Measurements from ENCODE around the gene GGN.

GRCh38 chr19:38412491-38412890 lies 24.7 kb upstream of the GGN start:
- TF ChIP-seq, protein P1, sequence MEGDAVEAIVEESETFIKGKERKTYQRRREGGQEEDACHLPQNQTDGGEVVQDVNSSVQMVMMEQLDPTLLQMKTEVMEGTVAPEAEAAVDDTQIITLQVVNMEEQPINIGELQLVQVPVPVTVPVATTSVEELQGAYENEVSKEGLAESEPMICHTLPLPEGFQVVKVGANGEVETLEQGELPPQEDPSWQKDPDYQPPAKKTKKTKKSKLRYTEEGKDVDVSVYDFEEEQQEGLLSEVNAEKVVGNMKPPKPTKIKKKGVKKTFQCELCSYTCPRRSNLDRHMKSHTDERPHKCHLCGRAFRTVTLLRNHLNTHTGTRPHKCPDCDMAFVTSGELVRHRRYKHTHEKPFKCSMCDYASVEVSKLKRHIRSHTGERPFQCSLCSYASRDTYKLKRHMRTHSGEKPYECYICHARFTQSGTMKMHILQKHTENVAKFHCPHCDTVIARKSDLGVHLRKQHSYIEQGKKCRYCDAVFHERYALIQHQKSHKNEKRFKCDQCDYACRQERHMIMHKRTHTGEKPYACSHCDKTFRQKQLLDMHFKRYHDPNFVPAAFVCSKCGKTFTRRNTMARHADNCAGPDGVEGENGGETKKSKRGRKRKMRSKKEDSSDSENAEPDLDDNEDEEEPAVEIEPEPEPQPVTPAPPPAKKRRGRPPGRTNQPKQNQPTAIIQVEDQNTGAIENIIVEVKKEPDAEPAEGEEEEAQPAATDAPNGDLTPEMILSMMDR (IDR thresholded peaks at IDR 0.05 in 2 of 3, conservative IDR thresholded peaks at IDR 0.05 in 1 of 3; ENCODE audit: borderline replicate concordance in 1 of 3, insufficient read depth in 1 of 3, low read depth in 2 of 3, low read length in 2 of 3): no peak
- TF ChIP-seq CBX3 (IDR thresholded peaks at IDR 0.05; ENCODE audit: low read depth) (no peak), SRF (IDR thresholded peaks at IDR 0.05; ENCODE audit: low read depth) (no peak), ZBTB33 (IDR thresholded peaks at IDR 0.05; ENCODE audit: extremely low read depth, insufficient replicate concordance, low read length) (no peak), POLR2A (IDR thresholded peaks at IDR 0.05; ENCODE audit: borderline replicate concordance, extremely low read depth, insufficient read depth, insufficient read length) (no peak), POLR2AphosphoS5 (IDR thresholded peaks at IDR 0.05; ENCODE audit: low read depth, low read length) (no peak), YY1 (IDR thresholded peaks at IDR 0.05; ENCODE audit: extremely low read depth, insufficient replicate concordance, low read depth, low read length) (no peak)

Measured in HCT116 (cell line).